Measurements from ENCODE around the gene SYT8. TPM values are rescaled to one million over a fixed set of nuclear protein-coding genes. Genes with fewer than 3 reads are reported as not detected.
"Not testable (repeated sequence)": the region's sequence is repeated elsewhere in the genome, so short reads cannot be mapped to it uniquely, and the experiment has no call there.

Gene SYT8
- not detected for total RNA-seq
- not detected for polyA plus RNA-seq
- 0 to 0.08 (median 0) reads per million in 6 experiments for total RNA-seq

- POLR2A ChIA-PET = interaction anchor here (1.5 to 5.0 kb wide), 3 partner anchors 71 to 167 kb away, joined by 4 to 54 read pairs (median 6); no protein-coding TSS in a partner anchor
- no peak within 1 kb of the TSS for H3K4me3 Mint-ChIP-seq
Measured at GRCh38 chr11:1834779-1835670, at the start of gene SYT8. TSS of gene SYT8 (plus strand) at chr11:1834990. CDS start at chr11:1835106, 116 bp downstream.

GRCh38 chr11:1785749-1786413 lies 48.9 kb upstream of the SYT8 start:
- POLR2A ChIA-PET = no interaction called here
- Mint-ChIP-seq H3K9me3 (no peaks in the 10 kb centered on the region), H3K4me1 (peaks cover under 1 to 18% (median 8%) of the 10 kb centered on the region in 4 donors), H3K27me3 (no peaks in the 10 kb centered on the region), H3K27ac (peak overlapping the region in 1 of 10 donors; percentile 13), H3K36me3 (no peaks in the 10 kb centered on the region), H3K4me3 (no peak overlapping the region)
- DNase-seq (no peak), ATAC-seq (no peak)

More at GRCh38 chr11:1834779-1835670, at the start of gene SYT8:
- Mint-ChIP-seq H3K4me1 (peaks cover 4 to 11% (median 11%) of the 10 kb centered on the region in 4 donors), H3K27ac (no peak within 1 kb of the TSS), H3K27me3 (peaks cover 0 to 5% (median 2%) of the 10 kb centered on the region in 5 donors), H3K9me3 (no peaks in the 10 kb centered on the region), H3K36me3 (no peaks in the 10 kb centered on the region)
- peak in 1 of 10 donors; percentile 5 for DNase-seq
- ATAC-seq = no peak

GRCh38 chr11:1786466-1786865 lies 48.3 kb upstream of the SYT8 start:
- POLR2A ChIA-PET = no interaction called here
- ATAC-seq (no peak), DNase-seq (no peak)
- peaks cover 0 to 12% (median 7%) of the 10 kb centered on the region in 4 donors for H3K4me1 Mint-ChIP-seq
- no peaks in the 10 kb centered on the region for H3K27me3 Mint-ChIP-seq
- H3K36me3 Mint-ChIP-seq = no peaks in the 10 kb centered on the region
- H3K9me3 Mint-ChIP-seq = no peaks in the 10 kb centered on the region
- H3K27ac Mint-ChIP-seq = no peak overlapping the region
- H3K4me3 Mint-ChIP-seq = no peak overlapping the region

GRCh38 chr11:1791912-1792311 lies 42.9 kb upstream of the SYT8 start:
- ATAC-seq (no peak), DNase-seq (no peak)
- POLR2A ChIA-PET = no interaction called here
- peaks cover 0 to 8% (median 2%) of the 10 kb centered on the region in 5 donors for H3K27me3 Mint-ChIP-seq
- H3K4me3 Mint-ChIP-seq = no peak overlapping the region
- peaks cover 0 to 11% (median 3%) of the 10 kb centered on the region in 9 donors for H3K9me3 Mint-ChIP-seq
- H3K36me3 Mint-ChIP-seq = peaks cover 0 to 4% (median 0%) of the 10 kb centered on the region in 3 donors
- H3K27ac Mint-ChIP-seq = peak overlapping the region in 2 of 10 donors; percentile 14 to 15
- peaks cover 5 to 11% (median 9%) of the 10 kb centered on the region in 4 donors for H3K4me1 Mint-ChIP-seq

GRCh38 chr11:1792461-1792860 lies 42.3 kb upstream of the SYT8 start:
- Mint-ChIP-seq H3K4me3 (peak overlapping the region; percentile 26 to 80 (median 72)), H3K27me3 (peaks cover 0 to 8% (median 2%) of the 10 kb centered on the region in 5 donors), H3K4me1 (peaks cover 5 to 11% (median 9%) of the 10 kb centered on the region in 4 donors), H3K9me3 (peaks cover 0 to 11% (median 3%) of the 10 kb centered on the region in 9 donors), H3K36me3 (peaks cover 0 to 4% (median 0%) of the 10 kb centered on the region in 3 donors), H3K27ac (peak overlapping the region in 5 of 10 donors; percentile 6 to 87 (median 39))
- POLR2A ChIA-PET = interaction anchor here (0.6 kb wide), 1 partner anchor 13 kb away, joined by 3 read pairs; no protein-coding TSS in a partner anchor
- ATAC-seq = no peak
- DNase-seq = no peak

GRCh38 chr11:1793081-1793480 lies 41.7 kb upstream of the SYT8 start:
- ATAC-seq (no peak), DNase-seq (no peak)
- Mint-ChIP-seq H3K9me3 (peaks cover 0 to 11% (median 3%) of the 10 kb centered on the region in 9 donors), H3K4me1 (peaks cover 5 to 11% (median 9%) of the 10 kb centered on the region in 4 donors), H3K4me3 (peak overlapping the region in 3 of 10 donors; percentile 12 to 78 (median 44)), H3K27ac (no peak overlapping the region), H3K27me3 (peaks cover 0 to 8% (median 2%) of the 10 kb centered on the region in 5 donors), H3K36me3 (peaks cover 0 to 4% (median 0%) of the 10 kb centered on the region in 3 donors)
- POLR2A ChIA-PET = no interaction called here

GRCh38 chr11:1796413-1797011 lies 38.3 kb upstream of the SYT8 start:
- Mint-ChIP-seq H3K27me3 (peaks cover 0 to 16% (median 4%) of the 10 kb centered on the region in 5 donors), H3K4me3 (no peak overlapping the region), H3K36me3 (peaks cover 0 to 4% (median 0%) of the 10 kb centered on the region in 3 donors), H3K9me3 (peaks cover 0 to 11% (median 3%) of the 10 kb centered on the region in 9 donors), H3K27ac (no peak overlapping the region), H3K4me1 (peaks cover 3 to 9% (median 7%) of the 10 kb centered on the region in 4 donors)
- POLR2A ChIA-PET = interaction anchor here (0.6 kb wide), 1 partner anchor 12 kb away, joined by 3 read pairs; no protein-coding TSS in a partner anchor
- ATAC-seq (no peak), DNase-seq (no peak)

GRCh38 chr11:1797391-1798125 lies 37.2 kb upstream of the SYT8 start:
- Mint-ChIP-seq H3K4me1 (peaks cover under 1 to 6% (median 4%) of the 10 kb centered on the region in 4 donors), H3K36me3 (peaks cover 0 to 3% (median 0%) of the 10 kb centered on the region in 3 donors), H3K4me3 (no peak overlapping the region), H3K9me3 (peaks cover 0 to 8% (median 1%) of the 10 kb centered on the region in 9 donors), H3K27me3 (peaks cover 0 to 17% (median 5%) of the 10 kb centered on the region in 5 donors), H3K27ac (peak overlapping the region in 2 of 10 donors; percentile 7 to 56)
- no peak for DNase-seq
- no peak for ATAC-seq
- POLR2A ChIA-PET = no interaction called here

GRCh38 chr11:1803246-1803645 lies 31.5 kb upstream of the SYT8 start:
- H3K9me3 Mint-ChIP-seq = no peaks in the 10 kb centered on the region
- DNase-seq (no peak), ATAC-seq (no peak)
- no peaks in the 10 kb centered on the region for H3K36me3 Mint-ChIP-seq
- H3K27me3 Mint-ChIP-seq = peaks cover 0 to 15% (median 9%) of the 10 kb centered on the region in 5 donors
- H3K4me3 Mint-ChIP-seq = no peak overlapping the region
- peaks cover 0 to 1% (median 0%) of the 10 kb centered on the region in 4 donors for H3K4me1 Mint-ChIP-seq
- H3K27ac Mint-ChIP-seq = no peak overlapping the region
- POLR2A ChIA-PET = no interaction called here

GRCh38 chr11:1803835-1804519 lies 30.8 kb upstream of the SYT8 start:
- H3K4me1 Mint-ChIP-seq, H3K4me3 Mint-ChIP-seq, ATAC-seq, H3K27ac Mint-ChIP-seq, H3K9me3 Mint-ChIP-seq, H3K36me3 Mint-ChIP-seq, POLR2A ChIA-PET, DNase-seq: not testable (repeated sequence)
- H3K27me3 Mint-ChIP-seq = peaks cover 0 to 15% (median 9%) of the 10 kb centered on the region in 5 donors

- H3K9me3 Mint-ChIP-seq = peaks cover 0 to 2% (median 0%) of the 10 kb centered on the region in 9 donors
- ATAC-seq = no peak
- no peak for DNase-seq
- peaks cover 0 to 17% (median 9%) of the 10 kb centered on the region in 5 donors for H3K27me3 Mint-ChIP-seq
- no peaks in the 10 kb centered on the region for H3K36me3 Mint-ChIP-seq
- H3K4me1 Mint-ChIP-seq = peaks cover 0 to 4% (median 0%) of the 10 kb centered on the region in 4 donors
- H3K27ac Mint-ChIP-seq = no peak overlapping the region
- POLR2A ChIA-PET = interaction anchor here (0.5 kb wide), 1 partner anchor 13 kb away, joined by 3 read pairs; no protein-coding TSS in a partner anchor
- no peak overlapping the region for H3K4me3 Mint-ChIP-seq
Measured at GRCh38 chr11:1805525-1805924, 29.3 kb upstream of the SYT8 start.

All from naive thymus-derived CD8-positive, alpha-beta T cell (primary cell).